GM19463 (cell line): Measurements from ENCODE around the gene KRT38.

Experiments
- ATAC-seq: cut with Tn5 transposase; IDR thresholded peaks from one replicate; pipeline ENCODE4 v1.9.1; 2021; ENCODE audit warnings: mild to moderate bottlenecking, moderate library complexity; ENCODE audit not compliant: unreplicated experiment

Gene KRT38

GRCh38 chr17:41440531-41441033 lies at the start of gene KRT38:
Gene KRT38, minus strand, starts transcription at chr17:41440983. Its CDS starts 62 bp downstream, at chr17:41440921.
- ATAC-seq: no peak

- no peak for ATAC-seq
Measured at GRCh38 chr17:41489531-41489930, 48.7 kb upstream of the KRT38 start, which contains the start of gene KRT36. Gene KRT36, minus strand, starts transcription at chr17:41489910. Its CDS starts 46 bp downstream, at chr17:41489864.

GRCh38 chr17:41486809-41487530 lies 46.2 kb upstream of the KRT38 start:
- ATAC-seq: no peak

- ATAC-seq: no peak
Measured at GRCh38 chr17:41486316-41486715, 45.5 kb upstream of the KRT38 start.

GRCh38 chr17:41484920-41485904 lies 44.4 kb upstream of the KRT38 start:
- no peak for ATAC-seq

GRCh38 chr17:41483991-41484826 lies 43.4 kb upstream of the KRT38 start:
- no peak for ATAC-seq

GRCh38 chr17:41483531-41483930 lies 42.7 kb upstream of the KRT38 start:
- no peak for ATAC-seq

- ATAC-seq: no peak
Measured at GRCh38 chr17:41481036-41481435, 40.3 kb upstream of the KRT38 start, which contains the start of gene KRT35. Gene KRT35, minus strand, starts transcription at chr17:41481151. Its CDS starts 54 bp downstream, at chr17:41481097.

- no peak for ATAC-seq
Measured at GRCh38 chr17:41480581-41480980, 39.8 kb upstream of the KRT38 start.

GRCh38 chr17:41480136-41480535 lies 39.4 kb upstream of the KRT38 start:
- no peak for ATAC-seq

GRCh38 chr17:41478237-41478636 lies 37.5 kb upstream of the KRT38 start:
- ATAC-seq: no peak

- ATAC-seq: no peak
Measured at GRCh38 chr17:41476866-41477815, 36.4 kb upstream of the KRT38 start.

- ATAC-seq: no peak
Measured at GRCh38 chr17:41475421-41475820, 34.6 kb upstream of the KRT38 start.

GRCh38 chr17:41474863-41475262 lies 34.1 kb upstream of the KRT38 start:
- no peak for ATAC-seq

GRCh38 chr17:41468346-41468745 lies 27.6 kb upstream of the KRT38 start:
- ATAC-seq: no peak

- ATAC-seq: no peak
Measured at GRCh38 chr17:41467561-41467960, 26.8 kb upstream of the KRT38 start.

- ATAC-seq: no peak
Measured at GRCh38 chr17:41466988-41467387, 26.2 kb upstream of the KRT38 start, which contains the start of gene KRT32. Gene KRT32, minus strand, starts transcription at chr17:41467386. Its CDS starts 61 bp downstream, at chr17:41467325.

GRCh38 chr17:41464682-41465081 lies 23.9 kb upstream of the KRT38 start:
- ATAC-seq: no peak

- no peak for ATAC-seq
Measured at GRCh38 chr17:41464173-41464572, 23.4 kb upstream of the KRT38 start.
